NCI-H128 (cell line): ENCODE results near the gene EXOC6B.
"Not testable (repeated sequence)": the region's sequence is repeated elsewhere in the genome, so short reads cannot be mapped to it uniquely, and the experiment has no call there.

Experiments
- DNase-seq: peaks from one replicate; lab custom pipeline; 2025; ENCODE audit not compliant: unreplicated experiment; lab: John Stamatoyannopoulos, UW

The EXOC6B gene

DNA sequence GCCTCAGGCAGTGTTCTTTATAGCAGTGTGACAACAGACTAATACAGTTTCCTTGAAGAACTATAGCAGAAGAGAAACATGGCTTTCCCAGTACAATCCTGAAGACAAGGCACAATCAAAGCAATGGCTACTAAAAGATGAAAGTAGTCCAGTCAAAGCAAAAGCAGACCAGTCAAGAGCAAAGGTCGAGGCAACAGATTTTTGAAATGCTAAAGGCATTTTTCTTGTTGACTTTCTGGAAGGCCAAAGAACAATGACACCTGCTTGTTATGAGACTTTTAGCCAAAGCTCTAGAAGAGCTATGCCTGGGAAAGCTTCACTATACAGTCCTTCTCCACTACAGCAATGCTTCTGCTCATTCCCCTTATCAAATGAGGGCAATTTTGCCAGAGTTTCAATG is 269.9 kb downstream of the EXOC6B start:
- no peak for DNase-seq

- not testable (repeated sequence) for DNase-seq
Measured at GRCh38 chr2:72555363-72555762, 270.5 kb downstream of the EXOC6B start.

GRCh38 chr2:72554910-72555309 is 270.9 kb downstream of the EXOC6B start:
- not testable (repeated sequence) for DNase-seq

- DNase-seq: no peak
Measured at GRCh38 chr2:72554381-72554780, 271.5 kb downstream of the EXOC6B start.

DNA sequence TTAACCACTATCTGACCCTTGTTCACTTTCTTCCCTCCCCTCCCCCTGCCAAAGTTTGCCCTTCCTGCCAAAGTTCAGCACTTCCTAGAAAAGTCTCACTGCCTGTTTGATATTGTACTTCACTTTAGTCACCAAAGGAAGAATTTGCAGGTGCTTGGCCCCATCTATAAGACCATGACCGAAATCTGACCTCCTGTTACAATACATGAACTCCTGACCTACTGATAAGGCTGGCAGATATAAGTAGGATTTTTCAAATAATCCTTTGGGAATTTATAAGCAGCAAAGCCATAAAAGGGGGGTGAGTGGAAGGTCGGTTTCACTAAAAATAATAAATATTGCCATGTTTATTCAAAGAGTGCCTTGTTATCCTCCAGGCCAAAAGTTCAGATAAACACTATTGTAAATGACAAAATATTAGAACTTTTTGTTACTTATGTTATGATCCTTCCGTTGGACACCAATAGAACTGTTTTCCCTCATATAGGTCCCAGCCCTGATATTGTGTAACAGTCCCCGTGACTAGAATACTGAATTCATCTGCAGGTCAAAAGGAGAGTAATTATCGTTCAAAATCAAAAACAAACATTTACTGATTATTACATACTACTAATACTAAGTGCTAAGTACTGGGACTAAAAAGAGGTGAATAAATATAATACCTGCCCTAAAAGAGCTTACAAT is 277.6 kb downstream of the EXOC6B start:
- DNase-seq: no peak

DNA sequence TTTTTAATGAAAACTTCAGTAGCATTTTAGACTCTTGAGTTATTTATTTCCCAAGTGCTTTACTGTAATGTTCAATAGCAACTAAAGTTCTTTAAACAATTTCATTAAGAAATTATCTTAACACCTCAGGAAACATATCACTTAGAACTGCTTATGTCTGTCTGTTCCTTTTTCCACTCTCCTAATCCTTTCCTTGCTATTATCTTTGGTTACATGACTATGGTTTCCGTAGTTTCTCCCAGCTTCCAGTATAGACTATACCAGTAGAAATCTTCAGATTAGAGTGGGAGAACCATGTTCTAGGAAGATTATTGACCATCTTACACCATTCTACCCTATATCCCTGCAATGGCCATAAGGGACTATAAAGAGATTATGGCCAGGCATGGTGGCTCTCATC is 280.0 kb downstream of the EXOC6B start:
- no peak for DNase-seq

- DNase-seq: no peak
Measured at GRCh38 chr2:72544554-72544953, 281.3 kb downstream of the EXOC6B start.

DNA sequence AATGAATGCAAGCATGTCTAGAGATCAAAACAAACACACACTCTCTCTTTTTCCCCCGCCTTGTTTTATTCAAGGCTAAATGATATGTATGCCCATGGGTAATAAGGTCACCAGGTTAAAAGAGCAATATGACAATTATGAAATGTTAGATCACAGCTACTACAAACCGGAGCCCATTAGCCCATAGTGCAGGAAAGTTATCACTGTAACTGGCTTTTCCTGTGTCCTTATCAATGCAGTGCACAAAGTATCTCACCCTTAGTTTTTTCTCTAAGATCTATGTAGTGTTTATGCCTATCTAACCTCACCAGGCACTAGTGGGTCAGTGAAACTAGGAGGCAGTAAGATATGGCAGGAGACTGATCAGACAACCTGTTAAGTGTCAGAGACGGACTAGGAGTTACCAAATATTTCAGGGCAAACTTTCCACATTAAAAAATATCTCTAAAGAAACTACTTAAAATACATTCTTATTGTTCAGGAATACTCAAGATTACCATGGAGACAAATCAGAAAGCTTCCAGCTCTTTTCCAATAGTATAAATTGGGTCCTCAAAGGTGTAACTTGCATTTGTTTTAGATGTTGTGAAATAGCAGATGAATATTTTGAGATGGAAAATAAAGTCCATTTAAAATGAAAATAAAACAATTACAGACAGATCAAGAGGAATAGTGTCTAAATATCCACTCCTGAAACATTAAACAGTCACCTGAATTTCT is 282.2 kb downstream of the EXOC6B start:
- DNase-seq: no peak

DNA sequence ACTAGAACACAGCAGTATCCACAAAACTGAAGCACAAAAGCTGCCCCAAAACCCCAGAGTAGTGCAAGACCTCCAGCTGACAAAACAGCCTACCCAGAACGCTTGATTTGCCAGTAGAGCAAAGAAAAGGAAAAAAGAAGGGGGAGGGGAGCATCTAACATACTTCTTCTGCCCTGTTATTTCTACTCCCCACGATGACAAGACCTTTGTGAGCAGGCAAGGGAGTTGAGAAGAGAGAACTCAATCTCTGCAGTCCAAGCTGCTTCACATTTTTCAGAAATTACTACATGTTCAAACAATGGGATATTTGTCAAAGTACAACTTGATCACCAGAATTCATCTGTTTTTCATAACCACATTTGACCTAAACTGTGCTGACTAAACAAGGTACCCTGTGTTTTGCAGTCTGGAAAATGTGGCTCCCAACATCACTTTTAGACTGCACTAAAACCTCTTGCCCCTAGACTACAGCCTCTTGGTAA is 286.7 kb downstream of the EXOC6B start:
- DNase-seq: no peak

- no peak for DNase-seq
Measured at GRCh38 chr2:72538486-72538885, 287.3 kb downstream of the EXOC6B start.

- not testable (repeated sequence) for DNase-seq
Measured at GRCh38 chr2:72535586-72535985, 290.2 kb downstream of the EXOC6B start.

GRCh38 chr2:72533765-72534164 is 292.1 kb downstream of the EXOC6B start:
- no peak for DNase-seq

DNA sequence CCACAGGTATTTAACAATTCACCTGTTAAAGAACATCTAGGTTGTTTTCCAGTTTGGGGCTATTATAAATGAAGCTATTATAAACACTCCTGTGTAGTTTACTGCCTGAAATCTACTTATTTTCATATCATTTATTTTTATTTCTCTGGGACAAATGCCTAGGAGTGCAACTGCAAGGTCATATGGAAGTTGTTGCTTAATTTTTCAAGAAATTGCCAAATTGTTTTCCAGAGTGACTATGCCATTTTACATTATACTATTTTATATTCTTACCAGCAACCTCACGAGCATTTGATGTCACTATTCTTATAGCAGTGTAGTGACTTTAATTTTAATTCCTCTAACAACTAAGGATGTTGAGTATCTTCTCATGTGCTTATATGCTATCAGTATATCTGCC is 298.4 kb downstream of the EXOC6B start:
- no peak for DNase-seq

- DNase-seq: no peak
Measured at GRCh38 chr2:72526623-72527022, 299.2 kb downstream of the EXOC6B start.

GRCh38 chr2:72524071-72524470 is 301.8 kb downstream of the EXOC6B start:
- no peak for DNase-seq

DNA sequence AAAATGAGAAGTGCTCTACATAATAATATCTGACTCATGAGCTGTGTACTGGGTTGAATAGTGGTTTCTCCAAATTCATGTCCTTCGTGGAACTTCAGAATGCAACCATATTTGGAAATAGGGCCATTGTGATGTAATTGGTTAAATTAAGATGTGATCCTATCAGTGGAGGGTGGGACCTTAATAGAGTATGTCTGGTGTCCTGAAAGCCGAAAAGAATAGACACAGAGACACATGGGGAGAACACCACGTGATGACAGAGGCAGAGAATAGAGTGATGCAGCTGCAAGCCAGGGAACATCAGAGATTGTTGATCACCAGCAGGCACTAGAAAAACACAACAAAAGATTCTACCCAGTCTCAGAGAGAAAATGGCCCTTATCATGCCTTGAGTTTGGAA is 310.1 kb downstream of the EXOC6B start:
- no peak for DNase-seq

DNA sequence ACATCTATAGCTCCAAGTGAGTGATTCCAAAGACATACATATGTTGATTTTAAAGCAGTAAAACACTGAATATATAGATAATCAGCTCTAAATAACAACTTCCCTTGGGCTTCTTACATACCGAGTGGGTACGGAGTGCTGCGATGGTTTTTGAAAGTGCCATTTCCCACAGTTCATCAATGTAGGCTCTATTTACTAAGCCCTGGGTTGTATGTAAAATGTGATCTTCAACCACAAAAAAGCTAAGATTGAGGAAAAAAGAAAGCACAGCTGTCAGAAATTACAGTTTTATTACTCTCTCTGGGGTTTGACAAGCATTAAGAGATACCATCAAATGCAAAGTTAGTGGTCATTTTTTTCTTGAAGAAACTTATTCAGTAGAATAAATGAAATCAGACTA is 312.8 kb downstream of the EXOC6B start:
- DNase-seq: no peak

DNA sequence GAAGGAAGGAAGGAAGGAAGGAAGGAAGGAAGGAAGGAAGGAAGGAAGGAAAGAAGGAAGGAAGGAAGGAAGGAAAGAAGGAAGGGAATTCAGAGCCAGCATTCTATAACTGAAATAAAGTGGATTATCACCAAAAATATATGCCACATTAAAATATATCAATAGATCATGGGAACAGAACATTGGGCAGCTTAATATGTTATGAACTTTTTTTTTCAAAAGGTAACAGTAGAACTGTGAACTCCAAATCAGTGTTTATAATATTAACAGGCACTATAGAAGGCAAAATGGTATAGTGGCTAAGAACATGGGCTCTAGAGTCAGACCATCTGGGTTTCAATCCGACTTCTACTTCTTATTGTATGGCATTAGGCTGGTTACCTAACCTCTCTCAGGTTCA is 313.5 kb downstream of the EXOC6B start:
- DNase-seq: no peak

GRCh38 chr2:72511906-72512305 is 313.9 kb downstream of the EXOC6B start:
- no peak for DNase-seq

GRCh38 chr2:72497763-72498162 is 328.1 kb downstream of the EXOC6B start:
- no peak for DNase-seq

DNA sequence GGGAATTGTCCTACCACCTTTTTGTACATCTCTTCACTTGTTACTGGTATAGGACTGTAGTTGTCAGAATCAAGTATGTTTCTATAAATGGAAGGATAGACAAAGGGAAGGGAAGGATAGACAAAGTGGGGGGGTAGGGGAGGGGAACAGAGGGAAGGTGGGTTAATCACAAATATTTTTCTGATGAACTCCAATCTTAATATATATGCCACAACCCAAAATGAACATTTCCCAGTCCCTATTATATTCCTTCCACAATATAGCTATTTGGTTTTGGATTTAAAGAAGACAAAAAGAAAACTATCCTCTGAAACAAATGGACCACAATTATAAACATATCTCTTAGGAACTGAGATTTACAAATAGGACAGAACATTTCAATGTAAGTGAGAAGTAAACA is 329.4 kb downstream of the EXOC6B start:
- no peak for DNase-seq

GRCh38 chr2:72494392-72494791 is 331.4 kb downstream of the EXOC6B start:
- DNase-seq: no peak

DNA sequence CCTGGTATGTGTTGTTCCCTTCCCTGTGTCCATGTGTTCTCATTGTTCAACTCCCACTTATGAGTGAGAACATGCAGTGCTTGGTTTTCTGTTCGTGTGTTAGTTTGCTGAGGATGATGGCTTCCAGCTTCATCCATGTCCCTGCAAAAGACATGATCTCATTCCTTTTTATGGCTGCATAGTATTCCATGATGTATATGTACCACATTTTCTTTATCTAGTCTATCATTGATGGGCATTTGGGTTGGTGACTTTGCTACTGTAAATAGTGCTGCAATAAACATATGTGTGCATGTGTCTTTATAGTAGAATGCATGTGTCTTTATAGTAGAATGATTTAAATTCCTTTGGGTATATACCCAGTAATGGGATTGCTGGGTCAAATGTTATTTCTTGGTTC is 341.2 kb downstream of the EXOC6B start:
- not testable (repeated sequence) for DNase-seq
